Effector CD8-positive, alpha-beta T cell (primary cell): ENCODE results near the gene ATP8B1.
"Not testable (repeated sequence)": the region's sequence is repeated elsewhere in the genome, so short reads cannot be mapped to it uniquely, and the experiment has no call there.

ENCODE experiments used
- DNase-seq: peaks from one replicate; lab custom pipeline; 2025; lab: John Stamatoyannopoulos, UW

Gene ATP8B1

GRCh38 chr18:57764995-57765394, 38.1 kb downstream of the ATP8B1 start:
- DNase-seq: no peak

DNA sequence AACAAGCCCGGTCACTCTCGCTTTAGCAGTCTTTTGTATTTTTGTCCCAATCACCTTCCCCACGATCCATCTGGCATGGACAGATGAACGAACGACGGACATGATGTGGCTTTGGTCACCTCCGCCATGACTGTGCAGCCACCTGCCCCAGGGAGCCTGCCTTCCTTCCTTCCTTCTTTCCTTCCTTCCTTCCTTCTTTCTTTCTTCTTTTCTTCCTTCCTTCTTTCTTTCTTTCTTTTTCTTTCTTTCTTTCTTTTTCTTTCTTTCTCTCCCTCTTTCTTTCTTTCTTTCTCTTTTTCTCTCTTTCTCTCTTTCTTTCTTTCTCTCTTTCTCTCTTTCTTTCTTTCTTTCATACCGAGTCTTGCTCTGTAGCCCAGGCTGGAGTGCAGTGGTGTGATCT, 39.0 kb downstream of the ATP8B1 start:
- DNase-seq: no peak

- DNase-seq: no peak
Measured at GRCh38 chr18:57762686-57763085, 40.4 kb downstream of the ATP8B1 start.

- DNase-seq: no peak
Measured at GRCh38 chr18:57759650-57760049, 43.5 kb downstream of the ATP8B1 start.

DNA sequence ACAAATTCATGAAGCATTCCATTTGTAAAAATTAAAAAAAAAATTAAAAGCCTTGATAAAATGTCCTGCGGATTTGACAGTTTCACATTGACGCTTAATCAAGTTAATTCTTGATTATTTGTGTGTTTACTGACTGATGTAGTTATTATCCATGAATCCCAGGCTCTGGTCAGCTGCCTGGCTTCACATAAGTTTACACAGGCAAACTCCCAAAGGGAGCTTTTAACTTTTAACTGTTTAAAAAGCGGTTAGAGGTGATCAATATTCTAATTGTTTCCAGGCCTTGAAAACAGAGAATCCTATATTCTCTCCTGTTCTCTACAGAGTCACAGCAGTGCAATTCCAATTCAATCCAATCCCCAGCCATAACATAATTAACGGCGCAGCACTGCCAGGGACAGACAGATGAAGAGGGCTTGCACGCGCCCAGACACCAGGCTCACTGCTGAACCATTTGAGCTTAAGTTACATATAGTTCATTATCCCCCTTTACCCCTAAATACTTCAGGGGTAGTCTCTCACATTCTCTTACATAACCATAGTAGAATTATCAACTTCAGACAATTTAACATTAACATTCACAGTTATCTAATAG, 47.5 kb downstream of the ATP8B1 start:
- DNase-seq: no peak

GRCh38 chr18:57754577-57755338, 48.4 kb downstream of the ATP8B1 start:
- no peak for DNase-seq

- DNase-seq: no peak
Measured at GRCh38 chr18:57753063-57753462, 50.1 kb downstream of the ATP8B1 start.

- DNase-seq: no peak
Measured at GRCh38 chr18:57749604-57749970, 53.5 kb downstream of the ATP8B1 start.

DNA sequence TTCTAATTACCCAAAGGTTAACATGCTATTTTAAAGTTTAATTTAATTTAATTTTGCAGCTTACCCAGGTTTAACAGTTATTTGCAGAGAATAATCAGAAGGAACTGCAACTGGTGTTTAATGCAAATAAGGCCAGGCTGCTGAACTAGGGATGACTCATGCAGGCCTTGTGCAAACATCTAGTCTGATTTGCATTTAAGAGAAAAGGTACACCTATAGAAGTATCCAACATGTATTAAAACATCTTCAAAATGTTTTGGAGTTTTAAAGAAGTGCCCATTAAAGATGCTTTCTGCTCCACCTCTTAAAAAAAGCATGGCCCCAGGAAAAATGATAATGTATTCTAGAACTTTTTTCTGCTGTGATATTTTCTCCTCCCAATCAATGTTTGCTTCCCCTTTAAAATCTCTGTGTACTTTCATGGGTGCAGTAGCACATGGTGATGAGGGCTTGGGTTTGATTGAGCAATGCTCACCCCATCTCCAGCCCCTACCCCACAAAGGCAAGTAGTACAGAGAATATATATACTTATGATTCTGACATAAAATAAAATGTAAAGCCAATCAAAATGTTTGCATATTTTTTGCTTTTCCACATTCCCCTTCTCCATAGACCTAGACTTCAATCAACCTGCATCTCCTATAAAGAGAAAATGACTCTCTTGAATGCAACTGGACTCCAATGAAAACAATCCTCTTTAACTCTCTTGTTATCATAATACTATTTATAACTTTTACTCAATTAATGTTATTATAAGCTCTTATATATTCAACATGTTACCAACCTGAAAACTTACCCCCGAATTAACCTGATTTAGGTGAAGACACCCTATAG, 54.1 kb downstream of the ATP8B1 start:
- no peak for DNase-seq

DNA sequence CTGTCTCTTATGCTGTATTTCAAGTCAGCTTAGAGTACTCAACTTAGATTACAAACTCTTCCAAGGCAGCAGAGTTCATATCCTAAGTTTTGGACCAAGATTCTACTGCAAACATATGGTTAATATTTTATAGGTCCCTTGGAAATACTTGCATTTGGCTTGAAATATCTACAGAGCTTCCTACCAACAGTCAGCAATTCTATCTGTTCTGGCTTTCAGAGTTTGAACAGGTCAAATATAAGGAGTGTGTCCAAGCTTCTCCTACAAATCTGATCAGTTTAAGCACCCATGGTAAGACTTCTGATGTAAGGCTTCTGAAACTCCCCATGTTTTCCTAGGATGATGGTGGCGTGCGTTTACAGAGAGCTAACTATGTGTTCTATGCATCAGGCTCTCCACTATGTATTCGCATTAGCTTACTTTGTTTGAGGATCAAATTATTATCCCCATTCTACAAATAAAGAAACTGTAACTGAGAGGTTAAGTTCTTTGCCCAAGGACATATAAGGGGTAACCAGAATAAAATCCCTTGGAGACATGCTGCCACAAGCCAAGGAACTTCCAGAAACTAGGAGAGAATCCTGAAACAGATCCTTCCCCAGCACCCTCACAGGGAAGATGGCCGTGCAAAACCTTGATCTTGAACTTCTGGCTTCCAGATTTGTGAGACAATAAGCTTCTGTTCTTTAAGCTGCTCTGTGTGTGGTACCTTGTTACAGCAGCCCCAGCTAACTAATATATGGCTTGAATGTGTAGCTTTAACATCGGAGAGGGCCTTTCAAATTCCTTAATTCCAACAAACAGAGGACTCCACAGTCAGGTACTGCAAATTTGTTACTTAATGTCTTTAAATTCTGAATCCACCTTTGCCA, 55.1 kb downstream of the ATP8B1 start:
- DNase-seq: no peak

DNA sequence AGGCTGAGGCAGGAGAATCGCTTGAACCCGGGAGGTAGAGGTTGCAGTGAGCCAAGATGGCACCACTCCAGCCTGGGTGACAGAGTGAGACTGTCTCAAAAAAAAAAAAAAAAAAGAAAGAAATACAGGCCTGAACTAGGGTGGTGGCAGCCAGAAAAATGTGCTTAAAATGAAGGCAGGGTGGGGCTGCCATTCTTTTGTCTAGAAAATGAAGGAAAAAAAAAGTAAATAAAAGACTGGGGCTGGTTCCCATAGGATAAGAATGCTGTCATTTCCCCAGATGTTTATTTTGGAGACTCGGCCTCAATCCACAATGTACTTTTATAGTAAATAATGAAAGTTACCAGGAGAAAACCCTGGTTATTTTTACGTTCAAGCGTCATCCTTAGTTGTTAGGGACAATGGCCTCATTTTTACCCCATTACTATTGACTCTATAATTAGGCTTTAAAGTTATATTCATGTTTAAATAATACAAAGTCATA, 58.9 kb downstream of the ATP8B1 start:
- DNase-seq: no peak

GRCh38 chr18:57743008-57743407, 60.1 kb downstream of the ATP8B1 start:
- DNase-seq: no peak

- no peak for DNase-seq
Measured at GRCh38 chr18:57741273-57741672, 61.8 kb downstream of the ATP8B1 start.

DNA sequence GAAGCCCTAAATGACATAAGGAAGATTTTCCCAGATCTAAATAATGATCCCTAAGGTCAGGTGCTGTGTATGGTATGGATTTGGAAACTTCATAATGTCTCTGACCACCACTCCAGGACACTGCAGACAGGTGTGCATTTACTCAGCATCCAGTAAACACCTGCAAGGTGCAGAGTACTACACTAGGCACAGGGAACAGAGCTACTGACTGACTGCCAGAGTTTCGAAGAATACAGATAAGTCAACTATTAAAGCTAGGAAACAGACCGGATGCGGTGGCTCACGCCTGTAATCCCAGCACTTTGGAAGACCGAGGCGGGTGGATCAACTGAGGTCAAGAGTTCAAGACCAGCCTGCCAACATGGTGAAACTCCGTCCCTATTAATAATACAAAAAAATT, 65.0 kb downstream of the ATP8B1 start:
- no peak for DNase-seq

GRCh38 chr18:57737400-57738060, 65.6 kb downstream of the ATP8B1 start:
- no peak for DNase-seq

GRCh38 chr18:57735042-57735441, 68.1 kb downstream of the ATP8B1 start:
- not testable (repeated sequence) for DNase-seq

DNA sequence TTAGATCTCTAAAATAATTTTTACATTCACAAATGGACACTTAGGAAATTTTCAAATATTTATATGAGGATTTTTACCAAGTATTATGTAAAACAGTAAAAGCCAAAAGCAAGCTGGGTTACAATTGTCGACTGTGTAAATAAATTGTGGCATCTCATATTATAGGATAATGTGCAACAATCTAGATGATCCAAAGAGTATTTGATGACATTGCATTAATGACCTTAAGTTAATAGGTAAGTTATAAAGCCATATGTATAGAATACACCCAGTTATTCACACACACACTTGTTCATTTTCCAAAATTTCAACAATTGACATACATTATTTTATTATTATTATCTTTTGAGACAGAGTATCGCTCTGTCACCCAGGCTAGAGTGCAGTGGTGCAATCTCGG, 69.3 kb downstream of the ATP8B1 start:
- DNase-seq: no peak

DNA sequence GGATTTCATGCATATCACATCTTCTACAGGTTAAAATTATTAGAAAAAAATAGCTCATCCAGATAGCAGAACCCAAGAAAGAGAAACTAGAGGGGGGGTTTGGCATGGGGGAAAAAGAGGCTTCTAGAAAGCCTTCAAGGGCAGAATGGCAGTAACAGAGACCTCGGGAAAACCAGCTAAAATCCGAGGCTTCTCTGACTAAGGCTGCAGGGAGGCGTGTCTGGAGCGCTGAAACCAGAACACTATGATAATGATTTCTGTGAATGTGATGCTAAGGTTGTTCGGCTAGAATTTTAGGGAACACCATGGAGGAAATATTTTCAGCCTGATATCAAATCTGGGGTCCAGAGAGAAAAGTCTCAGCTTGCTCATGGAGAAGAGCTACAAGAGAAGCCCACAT, 73.0 kb downstream of the ATP8B1 start:
- DNase-seq: no peak

GRCh38 chr18:57728941-57729511, 74.1 kb downstream of the ATP8B1 start:
- DNase-seq: no peak

- no peak for DNase-seq
Measured at GRCh38 chr18:57727952-57728807, 74.9 kb downstream of the ATP8B1 start.
